ENCODE measurements around the gene ASTN2.
A peak's percentile ranks its signal among the peaks of the same experiment; 100 is the strongest.

The ASTN2 gene

GRCh38 chr9:117365438-117365837, 49.4 kb downstream of the ASTN2 start:
- ATAC-seq (no peak), DNase-seq (no peak)

- DNase-seq, result no peak
- no peak for ATAC-seq
These were observed 51.9 kb downstream of the ASTN2 start for GRCh38 chr9:117363006-117363405.

- DNase-seq (no peak), ATAC-seq (no peak)
These were observed 54.9 kb downstream of the ASTN2 start for GRCh38 chr9:117359910-117360309.

- ATAC-seq (no peak), DNase-seq (no peak)
These were observed 59.3 kb downstream of the ASTN2 start for GRCh38 chr9:117355542-117355941.

- DNase-seq, result no peak
- ATAC-seq, result no peak
These were observed 59.9 kb downstream of the ASTN2 start for GRCh38 chr9:117354997-117355396.

- ATAC-seq (no peak), DNase-seq (no peak)
These were observed 60.5 kb downstream of the ASTN2 start for GRCh38 chr9:117354244-117354847.

- DNase-seq (no peak), ATAC-seq (no peak)
These were observed 69.8 kb downstream of the ASTN2 start for GRCh38 chr9:117344892-117345660.

- ATAC-seq (peak; percentile 28), DNase-seq (no peak)
These were observed 71.4 kb downstream of the ASTN2 start for GRCh38 chr9:117343427-117343826.

GRCh38 chr9:117341151-117341550, 73.7 kb downstream of the ASTN2 start:
- no peak for DNase-seq
- no peak for ATAC-seq

- DNase-seq (no peak), ATAC-seq (no peak)
These were observed 74.4 kb downstream of the ASTN2 start for GRCh38 chr9:117340422-117340821.

GRCh38 chr9:117335837-117336433, 78.9 kb downstream of the ASTN2 start:
- ATAC-seq (no peak), DNase-seq (no peak)

- no peak for ATAC-seq
- DNase-seq, result no peak
These were observed 80.8 kb downstream of the ASTN2 start for GRCh38 chr9:117334101-117334500.

GRCh38 chr9:117325831-117326230, 89.0 kb downstream of the ASTN2 start:
- DNase-seq, result no peak
- ATAC-seq, result no peak

- ATAC-seq (no peak), DNase-seq (no peak)
These were observed 89.6 kb downstream of the ASTN2 start for GRCh38 chr9:117325110-117325731.

- ATAC-seq (no peak), DNase-seq (no peak)
These were observed 91.5 kb downstream of the ASTN2 start for GRCh38 chr9:117323390-117323789.

GRCh38 chr9:117317192-117317591, 97.7 kb downstream of the ASTN2 start:
- DNase-seq (no peak), ATAC-seq (no peak)

GRCh38 chr9:117315236-117315635, 99.6 kb downstream of the ASTN2 start:
- DNase-seq, result no peak
- no peak for ATAC-seq

GRCh38 chr9:117313989-117314388, 100.9 kb downstream of the ASTN2 start:
- no peak for DNase-seq
- ATAC-seq, result no peak

GRCh38 chr9:117307701-117308100, 107.2 kb downstream of the ASTN2 start:
- DNase-seq, result no peak
- ATAC-seq, result no peak

GRCh38 chr9:117306032-117306431, 108.8 kb downstream of the ASTN2 start:
- ATAC-seq, result no peak
- no peak for DNase-seq

- no peak for ATAC-seq
- no peak for DNase-seq
These were observed 109.4 kb downstream of the ASTN2 start for GRCh38 chr9:117305454-117305853.

- ATAC-seq, result no peak
These were observed 110.3 kb downstream of the ASTN2 start for GRCh38 chr9:117304549-117304948.

GRCh38 chr9:117303643-117304230, 111.1 kb downstream of the ASTN2 start:
- DNase-seq (no peak), ATAC-seq (no peak)

More at GRCh38 chr9:117304549-117304948, 110.3 kb downstream of the ASTN2 start:
- no peak for DNase-seq

All from stimulated activated naive CD8-positive, alpha-beta T cell treated with anti-CD3 and anti-CD28 coated beads, Interleukin-15, Interleukin-2, amounts not matched to agents 100 U/mL and 50 U/mL, for 24 hours (primary cell).